Left ventricle myocardium inferior (tissue), 1 donor: ENCODE data around the gene ADAMTSL5. TPM values are rescaled to one million over a fixed set of nuclear protein-coding genes. Genes with fewer than 3 reads are reported as not detected.
"Not testable (repeated sequence)": the region's sequence is repeated elsewhere in the genome, so short reads cannot be mapped to it uniquely, and the experiment has no call there.

Source experiments
- DNase-seq: peaks from one replicate; pipeline ENCODE4 v3.0.0-alpha.2; 2020
- H3K27ac ChIP-seq: fragments of 200-600 bp; replicated peaks from 2 replicates; pipeline ENCODE4 v1.8.0; 2021
- H3K27me3 ChIP-seq: fragments of 200-600 bp; 2 replicates; pipeline ENCODE4 v1.8.0; 2021; ENCODE audit warnings: low read depth
- H3K36me3 ChIP-seq: fragments of 200-600 bp; 2 replicates; pipeline ENCODE4 v1.8.0; 2021
- H3K4me1 ChIP-seq: fragments of 200-600 bp; 2 replicates; pipeline ENCODE4 v1.8.0; 2021
- H3K4me3 ChIP-seq: fragments of 200-600 bp; 2 replicates; pipeline ENCODE4 v1.8.0; 2021; ENCODE audit warnings: mild to moderate bottlenecking, moderate library complexity
- H3K9me3 ChIP-seq: fragments of 200-600 bp; replicated peaks from 2 replicates; pipeline ENCODE4 v1.8.0; 2021
- CTCF ChIP-seq: fragments of 200-600 bp; IDR thresholded peaks from 2 replicates; pipeline ENCODE4 v1.8.0; 2021; ENCODE audit warnings: antibody characterized with exemption, mild to moderate bottlenecking, borderline replicate concordance
- intact Hi-C: fragments of 100-400 bp; cut with micrococcal nuclease; formaldehyde crosslinking; loops from one replicate; pipeline ENCODE4 v1.11.0; 2022
- total RNA-seq: library from RNA; stranded (reverse); fragmentation: NEBNext Ultra II Directional; extraction: Animal tissue kit (Norgen Biotek cat#: 25700); gene quantifications from one replicate; pipeline ENCODE4 v1.2.1, GENCODE V29; 2021
- donor health status: DM: no; HTN: yes; CAD: no; lungs with severe emphysema.

ADAMTSL5 gene
- total RNA-seq, 1 donor from 2014 or later = 36.8 TPM

DNA sequence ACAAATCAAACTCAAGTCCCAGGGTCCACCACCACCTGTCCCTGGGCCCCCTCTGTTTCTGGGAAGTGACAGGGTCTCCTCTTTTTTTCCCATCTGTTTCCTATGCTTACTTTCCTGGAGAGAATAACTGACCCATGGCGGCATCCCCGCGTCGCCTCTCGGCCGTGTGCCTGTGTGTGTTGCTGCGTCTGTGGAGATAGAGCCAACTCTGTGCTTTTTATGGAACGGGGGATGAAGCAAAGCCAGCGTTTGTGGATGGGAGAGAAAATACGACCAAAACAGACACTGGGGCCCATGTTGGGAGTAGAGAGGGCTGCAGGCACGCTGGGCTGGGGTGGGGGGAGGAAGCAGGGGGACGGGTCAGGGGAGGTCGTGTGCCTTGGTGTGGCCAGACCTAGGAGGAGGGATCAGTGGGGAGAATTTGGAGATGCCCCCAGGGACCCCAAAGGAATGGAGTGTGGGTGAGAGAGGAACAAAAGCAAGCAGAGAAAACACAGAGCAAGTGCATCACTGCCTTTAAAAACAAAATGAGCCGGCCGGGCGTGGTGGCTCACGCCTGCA is 27.6 kb upstream of the ADAMTSL5 start:
- intact Hi-C loops = loop anchor here (10.0 kb wide), 2 partner anchors 134 to 224 kb away; no protein-coding TSS in a partner anchor
- no peak for TF ChIP-seq CTCF
- peaks cover 19% of the 10 kb centered on the region for H3K4me1 ChIP-seq
- peaks cover 63% of the 10 kb centered on the region for H3K27me3 ChIP-seq
- H3K4me3 ChIP-seq = peak overlapping the region; percentile 14
- peak overlapping the region; percentile 36 for H3K27ac ChIP-seq
- DNase-seq = no peak
- no peaks in the 10 kb centered on the region for H3K9me3 ChIP-seq
- H3K36me3 ChIP-seq = no peaks in the 10 kb centered on the region

- intact Hi-C loops = loop anchor here (10.0 kb wide), 2 partner anchors 135 to 225 kb away; no protein-coding TSS in a partner anchor
- DNase-seq = not testable (repeated sequence)
Observed at GRCh38 chr19:1539749-1540148, 26.9 kb upstream of the ADAMTSL5 start.

DNA sequence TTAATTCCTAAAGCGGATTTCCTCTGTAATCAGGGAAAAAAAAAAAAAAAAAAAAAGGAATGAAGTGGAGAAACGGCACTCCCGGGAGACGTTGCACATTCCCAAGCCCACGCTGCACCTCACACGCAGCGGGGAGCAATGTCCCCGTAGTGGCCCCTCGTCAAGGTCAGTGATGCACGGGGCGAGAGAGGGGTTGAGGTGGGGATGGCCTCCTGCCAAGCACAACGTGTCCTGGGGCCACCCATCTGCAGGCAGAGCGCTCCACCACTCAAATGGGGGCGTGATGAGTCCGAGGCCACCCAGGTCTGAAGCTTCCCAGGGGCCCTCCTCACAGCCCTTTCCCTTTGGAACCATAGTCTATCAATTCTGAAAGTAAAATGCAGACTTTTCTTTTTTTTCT is 26.2 kb upstream of the ADAMTSL5 start:
- Histone ChIP-seq H3K4me3 (no peak overlapping the region), H3K27me3 (peaks cover 56% of the 10 kb centered on the region), H3K27ac (no peak overlapping the region), H3K36me3 (no peaks in the 10 kb centered on the region), H3K4me1 (peaks cover 19% of the 10 kb centered on the region), H3K9me3 (no peaks in the 10 kb centered on the region)
- TF ChIP-seq CTCF = no peak
- intact Hi-C loops = no loop called here
- no peak for DNase-seq

More at GRCh38 chr19:1539749-1540148, 26.9 kb upstream of the ADAMTSL5 start:
- peaks cover 19% of the 10 kb centered on the region for H3K4me1 ChIP-seq
- not testable (repeated sequence) for H3K4me3 ChIP-seq, H3K27ac ChIP-seq, H3K36me3 ChIP-seq, H3K9me3 ChIP-seq
- peaks cover 63% of the 10 kb centered on the region for H3K27me3 ChIP-seq

DNA sequence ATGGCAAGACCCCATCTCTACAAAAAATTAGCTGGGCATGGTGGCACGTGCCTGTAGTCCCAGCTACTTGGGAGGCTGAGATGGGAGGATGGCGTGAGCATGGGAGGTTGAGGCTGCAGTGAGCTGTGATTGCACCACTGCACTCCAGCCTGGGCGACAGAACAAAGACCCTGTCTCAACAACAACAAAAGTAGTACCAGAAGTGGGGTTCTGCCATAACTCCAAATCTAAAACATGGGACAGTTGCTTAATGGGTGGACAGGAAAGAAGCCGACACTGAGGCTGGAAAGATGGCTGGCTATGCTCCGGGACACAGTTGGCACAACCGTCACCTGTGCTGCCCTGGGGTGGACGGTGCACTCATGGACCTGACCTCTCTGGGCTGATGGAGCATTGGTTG is 22.9 kb upstream of the ADAMTSL5 start:
- H3K4me3 ChIP-seq, H3K9me3 ChIP-seq, H3K36me3 ChIP-seq, H3K27ac ChIP-seq, DNase-seq, intact Hi-C loops: not testable (repeated sequence)
- Histone ChIP-seq H3K4me1 (peaks cover 17% of the 10 kb centered on the region), H3K27me3 (peaks cover 61% of the 10 kb centered on the region)

- Histone ChIP-seq H3K9me3 (no peaks in the 10 kb centered on the region), H3K4me1 (peaks cover 10% of the 10 kb centered on the region), H3K36me3 (no peaks in the 10 kb centered on the region), H3K27me3 (peaks cover 66% of the 10 kb centered on the region), H3K4me3 (no peak overlapping the region), H3K27ac (no peak overlapping the region)
- no peak for DNase-seq
- intact Hi-C loops = no loop called here
- TF ChIP-seq CTCF = no peak
Observed at GRCh38 chr19:1534972-1535371, 22.2 kb upstream of the ADAMTSL5 start.

DNA sequence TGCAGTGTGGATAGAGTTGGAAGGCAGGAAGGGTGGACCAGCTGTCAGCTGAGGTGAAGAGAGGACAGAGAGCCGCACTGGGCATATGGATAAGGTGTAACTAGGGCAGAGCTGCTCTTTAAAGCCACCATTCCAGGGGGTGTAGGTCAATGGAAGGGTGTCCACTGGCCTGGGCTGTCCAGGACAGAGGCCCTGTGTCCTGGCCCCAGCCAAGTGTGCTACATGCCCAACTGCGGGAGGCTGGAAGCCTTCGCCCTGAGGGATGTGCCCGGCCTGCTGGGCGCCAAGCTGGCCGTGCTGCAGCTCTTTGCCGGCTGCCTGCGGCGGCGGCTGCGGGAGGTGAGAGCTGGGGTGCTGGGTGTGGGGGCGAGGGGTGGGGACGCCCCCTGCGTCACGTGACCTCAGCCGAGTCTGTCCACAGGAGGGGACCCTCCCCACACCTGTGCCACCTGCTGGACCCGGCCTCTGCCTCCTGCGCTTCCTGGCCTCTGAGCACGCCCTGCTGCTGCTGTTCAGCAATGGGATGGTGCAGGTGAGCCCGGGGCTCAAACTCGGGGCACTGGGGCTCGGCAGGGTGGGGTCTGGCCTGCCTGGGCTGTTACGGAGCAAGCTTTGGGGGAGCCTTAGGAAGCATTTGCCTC is 20.8 kb upstream of the ADAMTSL5 start:
- intact Hi-C loops = no loop called here
- no peak for TF ChIP-seq CTCF
- H3K9me3 ChIP-seq = no peaks in the 10 kb centered on the region
- no peak overlapping the region for H3K27ac ChIP-seq
- H3K4me1 ChIP-seq = peaks cover 3% of the 10 kb centered on the region
- no peak overlapping the region for H3K4me3 ChIP-seq
- peaks cover 79% of the 10 kb centered on the region for H3K27me3 ChIP-seq
- H3K36me3 ChIP-seq = no peaks in the 10 kb centered on the region
- DNase-seq = no peak
